ENCODE data around the gene NXPH1.

The NXPH1 gene

DNA sequence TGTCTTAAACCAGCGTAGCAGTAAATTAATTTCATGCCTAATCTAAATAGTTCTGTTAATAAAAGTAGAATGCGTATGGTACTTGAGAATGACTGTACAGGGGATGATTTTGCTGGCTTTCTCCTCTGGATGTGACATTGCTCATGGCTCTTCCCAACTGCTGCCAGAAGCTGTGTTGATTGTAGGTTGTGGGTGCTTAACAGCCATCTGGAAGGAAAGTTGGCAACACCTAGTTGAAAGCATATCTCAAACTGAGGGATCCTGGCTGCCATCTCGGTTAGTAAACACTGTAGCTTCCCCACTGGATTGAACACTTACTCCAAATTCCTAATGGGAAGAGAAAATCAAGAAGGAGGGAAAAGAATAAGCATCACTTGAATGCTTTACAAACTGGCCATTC is 130.9 kb downstream of the NXPH1 start:
- TF ChIP-seq, protein P1, sequence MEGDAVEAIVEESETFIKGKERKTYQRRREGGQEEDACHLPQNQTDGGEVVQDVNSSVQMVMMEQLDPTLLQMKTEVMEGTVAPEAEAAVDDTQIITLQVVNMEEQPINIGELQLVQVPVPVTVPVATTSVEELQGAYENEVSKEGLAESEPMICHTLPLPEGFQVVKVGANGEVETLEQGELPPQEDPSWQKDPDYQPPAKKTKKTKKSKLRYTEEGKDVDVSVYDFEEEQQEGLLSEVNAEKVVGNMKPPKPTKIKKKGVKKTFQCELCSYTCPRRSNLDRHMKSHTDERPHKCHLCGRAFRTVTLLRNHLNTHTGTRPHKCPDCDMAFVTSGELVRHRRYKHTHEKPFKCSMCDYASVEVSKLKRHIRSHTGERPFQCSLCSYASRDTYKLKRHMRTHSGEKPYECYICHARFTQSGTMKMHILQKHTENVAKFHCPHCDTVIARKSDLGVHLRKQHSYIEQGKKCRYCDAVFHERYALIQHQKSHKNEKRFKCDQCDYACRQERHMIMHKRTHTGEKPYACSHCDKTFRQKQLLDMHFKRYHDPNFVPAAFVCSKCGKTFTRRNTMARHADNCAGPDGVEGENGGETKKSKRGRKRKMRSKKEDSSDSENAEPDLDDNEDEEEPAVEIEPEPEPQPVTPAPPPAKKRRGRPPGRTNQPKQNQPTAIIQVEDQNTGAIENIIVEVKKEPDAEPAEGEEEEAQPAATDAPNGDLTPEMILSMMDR (IDR thresholded peaks at IDR 0.05; ENCODE audit: control insufficient read depth, extremely low read depth, insufficient read depth) = no peak
- H3K4me3 ChIP-seq (ENCODE audit: low read depth, low read length) = no peak overlapping the region
- DNase-seq (ENCODE audit: low read depth) = no peak

DNA sequence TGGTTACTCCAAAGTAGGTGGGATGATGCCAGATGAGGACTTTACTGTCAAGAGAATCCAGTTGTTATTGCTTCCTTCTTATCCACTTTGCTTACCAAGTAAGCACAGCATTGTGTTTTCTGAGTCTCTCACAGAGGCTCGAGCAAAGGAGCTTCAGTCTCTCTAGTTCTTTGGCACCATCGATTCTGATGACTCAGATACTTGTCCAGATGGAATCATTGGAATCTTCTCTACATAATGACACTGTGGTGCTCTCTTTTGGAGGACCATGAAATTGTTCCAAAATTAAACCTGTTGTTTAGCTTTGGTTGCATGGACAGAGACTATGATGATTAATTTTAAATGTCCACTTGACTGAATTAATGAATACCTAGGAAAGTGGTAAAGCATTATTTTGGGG is 132.6 kb downstream of the NXPH1 start:
- no peak for DNase-seq (ENCODE audit: low read depth)
- TF ChIP-seq, protein P1 (IDR thresholded peaks at IDR 0.05; ENCODE audit: control insufficient read depth, extremely low read depth, insufficient read depth) = no peak
- H3K4me3 ChIP-seq (ENCODE audit: low read depth, low read length) = no peak overlapping the region

DNA sequence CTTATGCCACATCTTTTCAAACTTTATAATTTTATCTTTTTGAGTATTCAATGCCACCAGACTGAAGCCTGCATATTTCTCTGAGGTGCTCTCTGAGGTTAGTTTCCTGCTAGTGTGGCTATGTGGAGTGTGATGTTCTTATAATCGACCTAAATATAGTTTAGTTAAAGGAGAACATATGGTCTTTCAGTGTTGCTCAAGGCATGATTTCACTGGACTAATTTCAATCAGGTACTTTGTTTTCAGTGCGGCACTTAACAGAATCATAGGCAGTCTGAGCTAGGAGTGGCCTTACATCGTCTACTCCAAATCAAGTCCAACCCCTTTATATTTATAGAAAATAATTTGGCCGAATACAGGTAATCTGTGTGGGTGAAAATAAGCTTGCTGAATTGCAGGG is 134.2 kb downstream of the NXPH1 start:
- DNase-seq (ENCODE audit: low read depth) = no peak
- TF ChIP-seq, protein P1 (IDR thresholded peaks at IDR 0.05; ENCODE audit: control insufficient read depth, extremely low read depth, insufficient read depth) = no peak
- H3K4me3 ChIP-seq (ENCODE audit: low read depth, low read length) = no peak overlapping the region

DNA sequence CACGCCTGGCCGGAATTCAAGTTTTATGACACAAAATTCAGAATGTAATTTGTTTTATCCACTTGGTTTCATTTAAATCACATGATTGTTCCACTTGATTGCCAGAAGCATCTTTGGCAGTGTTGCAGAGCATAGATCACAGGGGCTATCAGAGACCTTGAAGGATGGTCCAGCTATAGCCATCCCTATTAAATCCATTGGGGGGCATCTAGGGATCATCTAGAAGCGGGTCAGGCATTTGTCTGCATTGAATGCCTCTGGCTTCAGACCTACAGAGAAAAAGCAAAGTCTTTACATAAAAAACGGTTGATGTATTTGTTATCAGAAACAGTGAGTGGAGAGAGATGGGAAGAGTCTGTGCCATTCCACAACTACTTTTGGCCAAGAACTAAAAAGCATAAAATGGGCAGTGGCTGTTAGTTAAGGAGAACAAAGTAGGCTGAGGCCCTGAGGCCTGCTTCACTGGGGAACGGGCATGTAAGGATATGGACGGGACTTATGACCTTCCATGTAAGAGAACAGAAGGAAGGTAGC is 146.3 kb downstream of the NXPH1 start:
- H3K4me3 ChIP-seq (ENCODE audit: low read depth, low read length) = no peak overlapping the region
- TF ChIP-seq, protein P1 (IDR thresholded peaks at IDR 0.05; ENCODE audit: control insufficient read depth, extremely low read depth, insufficient read depth) = 0 out of 2 replicates have a peak, but pooled peaks have one; percentile 2
- no peak for DNase-seq (ENCODE audit: low read depth)

DNA sequence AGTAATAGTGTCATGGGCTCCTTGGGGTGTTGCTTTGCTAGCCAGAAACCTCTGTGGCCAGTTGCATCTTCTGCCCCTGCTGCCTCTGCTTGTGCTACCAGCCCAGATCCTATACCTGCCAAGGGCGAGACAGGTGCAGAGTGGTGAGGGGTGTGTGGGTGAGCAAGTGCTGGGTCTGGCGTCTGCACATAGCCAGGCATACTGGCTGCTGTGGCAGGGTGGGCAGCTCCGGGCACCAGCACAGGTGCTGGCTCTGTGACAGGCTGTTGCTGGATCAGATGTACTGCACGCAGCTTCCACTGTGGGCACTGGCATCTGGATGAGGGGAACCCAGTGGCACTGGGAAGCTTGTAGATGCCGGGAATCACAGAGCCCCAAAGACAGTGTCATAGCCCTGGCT is 148.4 kb downstream of the NXPH1 start:
- no peak overlapping the region for H3K4me3 ChIP-seq (ENCODE audit: low read depth, low read length)
- DNase-seq (ENCODE audit: low read depth) = no peak
- TF ChIP-seq, protein P1 (IDR thresholded peaks at IDR 0.05; ENCODE audit: control insufficient read depth, extremely low read depth, insufficient read depth) = no peak

DNA sequence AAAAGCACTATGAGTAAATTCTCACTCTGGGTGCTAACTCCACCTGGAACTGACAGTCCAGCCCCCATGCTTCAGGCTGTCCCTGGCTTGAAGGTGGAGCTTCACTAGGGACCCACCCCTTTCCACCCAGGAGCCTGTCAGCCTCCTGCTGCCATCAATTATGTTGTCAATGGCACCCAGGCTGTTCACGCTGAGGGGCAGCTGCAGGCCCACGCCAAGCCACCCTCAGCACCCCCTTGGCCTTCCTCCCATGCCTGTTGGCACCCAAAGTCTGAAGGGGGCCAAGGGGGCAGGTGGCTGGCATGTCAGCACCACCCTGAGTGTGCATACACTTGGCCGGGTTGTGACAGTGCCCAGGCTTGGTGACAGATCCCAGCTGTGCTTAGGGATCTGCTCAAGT is 149.3 kb downstream of the NXPH1 start:
- DNase-seq (ENCODE audit: low read depth) = no peak
- H3K4me3 ChIP-seq (ENCODE audit: low read depth, low read length) = no peak overlapping the region
- TF ChIP-seq, protein P1 (IDR thresholded peaks at IDR 0.05; ENCODE audit: control insufficient read depth, extremely low read depth, insufficient read depth) = no peak

DNA sequence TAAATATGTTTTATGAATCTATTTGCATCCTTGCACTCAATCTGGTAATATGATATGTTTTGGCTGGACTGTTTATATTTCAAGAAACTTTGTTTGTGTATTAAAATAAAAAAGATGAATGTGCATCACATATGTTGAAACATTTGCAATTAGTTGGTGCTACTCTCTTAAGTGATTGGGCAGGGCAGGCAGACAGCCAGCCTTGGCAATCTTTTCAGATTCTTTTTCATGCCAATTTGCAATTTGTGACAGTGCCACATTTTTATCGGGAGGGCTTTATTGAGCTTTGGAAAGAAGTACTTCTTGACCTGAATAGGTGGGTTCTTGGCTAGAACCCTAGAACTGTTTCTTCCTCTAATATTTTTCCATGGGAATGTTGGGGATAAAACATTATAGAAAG is 152.2 kb downstream of the NXPH1 start:
- TF ChIP-seq, protein P1 (IDR thresholded peaks at IDR 0.05; ENCODE audit: control insufficient read depth, extremely low read depth, insufficient read depth) = no peak
- no peak for DNase-seq (ENCODE audit: low read depth)
- no peak overlapping the region for H3K4me3 ChIP-seq (ENCODE audit: low read depth, low read length)

Measured in LNCaP clone FGC (cell line).